GM15510 (cell line): ENCODE measurements around the gene KRT86.

Source experiments
- POLR2A ChIP-seq: IDR thresholded peaks from 3 replicates; pipeline ENCODE4 v1.6.1; 2011; ENCODE audit warnings: borderline replicate concordance; ENCODE audit not compliant: insufficient read length; ENCODE audit errors: extremely low read depth

Gene KRT86

GRCh38 chr12:52323416-52324152, 49.1 kb downstream of the KRT86 start:
- no peak for TF ChIP-seq POLR2A

- no peak for TF ChIP-seq POLR2A
Measured at GRCh38 chr12:52324153-52324444, 49.7 kb downstream of the KRT86 start.

- TF ChIP-seq POLR2A: no peak
Measured at GRCh38 chr12:52327052-52327829, 52.8 kb downstream of the KRT86 start.

- TF ChIP-seq POLR2A: no peak
Measured at GRCh38 chr12:52327830-52328500, 53.5 kb downstream of the KRT86 start.

- no peak for TF ChIP-seq POLR2A
Measured at GRCh38 chr12:52331039-52331438, 56.6 kb downstream of the KRT86 start.

GRCh38 chr12:52331833-52332232, 57.4 kb downstream of the KRT86 start:
- no peak for TF ChIP-seq POLR2A

- TF ChIP-seq POLR2A: no peak
Measured at GRCh38 chr12:52332381-52332780, 57.9 kb downstream of the KRT86 start.

- TF ChIP-seq POLR2A: no peak
Measured at GRCh38 chr12:52333321-52333720, 58.9 kb downstream of the KRT86 start.

GRCh38 chr12:52334185-52334584, 59.7 kb downstream of the KRT86 start:
- TF ChIP-seq POLR2A: no peak

GRCh38 chr12:52335598-52336262, 61.3 kb downstream of the KRT86 start:
- no peak for TF ChIP-seq POLR2A

- no peak for TF ChIP-seq POLR2A
Measured at GRCh38 chr12:52336641-52337040, 62.2 kb downstream of the KRT86 start.

GRCh38 chr12:52337054-52337453, 62.6 kb downstream of the KRT86 start:
- no peak for TF ChIP-seq POLR2A

- no peak for TF ChIP-seq POLR2A
Measured at GRCh38 chr12:52338241-52338960, 64.0 kb downstream of the KRT86 start.

- TF ChIP-seq POLR2A: no peak
Measured at GRCh38 chr12:52341066-52341580, 66.7 kb downstream of the KRT86 start.

- TF ChIP-seq POLR2A: no peak
Measured at GRCh38 chr12:52342781-52343490, 68.5 kb downstream of the KRT86 start.

GRCh38 chr12:52343550-52343949, 69.1 kb downstream of the KRT86 start:
- TF ChIP-seq POLR2A: no peak
